ENCODE results near the gene NFIC.

Gene NFIC

DNA sequence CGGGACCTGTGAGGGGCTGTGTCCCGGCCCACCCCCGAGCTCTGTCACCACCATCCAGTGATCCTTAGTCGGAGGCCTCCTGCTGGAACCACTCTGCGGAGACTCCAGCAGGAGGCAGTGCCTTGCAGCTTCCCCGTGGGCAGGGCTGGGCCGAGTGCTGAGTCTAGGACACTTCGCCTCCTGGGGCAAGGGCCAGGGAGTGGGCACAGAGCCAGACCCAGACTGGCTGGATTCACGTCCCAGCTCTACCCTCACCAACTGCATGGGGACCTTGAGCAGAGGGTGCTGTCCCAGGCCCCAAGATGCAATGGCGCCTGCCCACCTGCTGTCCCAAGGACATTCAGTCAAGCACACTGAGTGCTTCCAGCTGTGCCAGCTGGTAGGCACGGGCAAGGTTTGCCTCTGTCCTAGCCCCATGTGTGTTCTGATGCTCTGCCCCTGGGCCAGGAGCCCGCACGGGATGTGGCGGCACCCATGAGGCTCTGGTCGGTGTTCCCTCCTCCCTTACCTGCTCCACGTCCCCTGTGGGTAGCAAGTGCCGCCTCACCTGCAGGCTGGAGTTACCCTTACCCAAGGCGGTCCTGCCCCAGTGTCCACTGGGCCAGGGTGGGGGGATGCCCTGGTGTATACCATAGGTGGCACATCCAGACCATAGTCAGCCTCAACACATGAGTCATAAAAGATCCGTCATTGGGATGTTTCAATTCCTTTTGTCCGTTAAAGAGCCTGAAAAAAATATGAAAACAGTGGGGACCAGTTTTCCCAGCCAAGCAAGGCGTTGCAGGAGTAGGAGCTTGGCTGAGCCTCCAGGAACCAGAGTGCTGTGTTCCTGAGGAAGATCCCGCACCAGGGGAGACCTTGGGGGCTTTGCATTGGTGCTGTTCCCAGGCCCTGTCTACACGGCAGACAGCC is 147.1 kb downstream of the NFIC start:
- DNase-seq: no peak

DNA sequence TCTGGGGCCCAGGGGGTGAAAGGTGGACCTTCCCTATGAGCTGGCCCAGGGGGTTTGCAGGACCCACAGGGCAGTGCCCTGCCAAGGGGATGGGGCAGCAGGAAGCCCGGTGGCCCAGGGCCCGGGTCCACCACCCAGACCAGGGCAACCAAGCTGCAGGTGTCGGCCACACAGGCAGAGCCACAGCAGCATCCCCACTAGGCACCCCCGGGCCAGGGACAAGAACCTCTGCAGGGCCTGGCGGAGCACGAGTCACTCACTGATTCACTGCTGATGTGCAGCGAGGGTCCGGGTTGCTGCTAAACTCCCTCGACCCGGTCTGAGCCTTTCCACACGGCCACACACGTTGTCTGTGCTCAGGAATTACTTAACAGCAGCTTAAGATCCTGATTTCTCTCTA is 148.5 kb downstream of the NFIC start:
- DNase-seq: no peak

- DNase-seq: no peak
Measured at GRCh38 chr19:3515891-3516422, 149.6 kb downstream of the NFIC start.

DNA sequence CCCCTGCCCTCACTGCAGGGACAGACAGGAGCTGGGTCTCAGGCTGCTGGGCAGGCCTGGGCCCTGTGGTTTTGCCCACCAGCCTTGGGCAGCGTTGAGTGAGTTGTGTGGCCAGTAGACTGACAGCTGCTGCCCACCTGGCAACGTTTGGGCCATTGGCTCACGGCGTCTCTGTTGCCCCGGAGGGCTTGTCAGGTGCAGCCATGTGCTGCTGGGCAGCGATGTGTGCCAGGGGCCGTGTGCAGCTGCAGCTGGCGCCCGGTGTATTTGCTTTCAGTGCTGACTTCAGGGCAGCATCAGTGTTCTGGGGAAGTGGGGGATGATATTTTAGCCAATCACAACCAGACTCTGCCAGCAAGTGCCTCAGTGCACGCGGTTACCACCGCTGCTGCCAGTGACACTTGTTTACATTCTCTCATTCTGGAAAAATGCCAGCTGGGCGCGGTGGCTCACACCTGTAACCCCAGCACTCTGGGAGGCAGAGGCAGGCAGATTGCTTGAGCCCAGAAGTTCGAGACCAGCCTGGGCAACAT is 150.4 kb downstream of the NFIC start:
- peak; percentile 75 for DNase-seq

DNA sequence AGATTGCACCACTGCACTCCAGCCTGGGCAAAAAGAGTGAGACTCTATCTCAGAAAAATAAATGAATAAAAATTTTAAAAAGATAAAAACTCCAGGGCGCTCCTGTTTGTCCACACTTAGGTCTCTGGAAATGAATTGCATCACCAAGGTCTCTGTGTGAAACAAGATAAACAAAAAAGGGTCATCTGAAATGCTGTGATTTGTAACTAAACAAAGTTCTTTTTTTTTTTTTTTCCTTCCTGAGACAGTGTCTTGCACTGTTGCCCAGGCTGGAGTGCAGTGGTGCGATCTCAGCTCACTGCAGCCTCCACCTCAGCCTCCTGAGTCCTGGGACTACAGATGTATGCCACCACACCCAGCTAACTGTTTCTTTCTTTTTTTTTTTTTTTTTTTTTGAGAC is 151.3 kb downstream of the NFIC start:
- no peak for DNase-seq

- DNase-seq: no peak
Measured at GRCh38 chr19:3518255-3518654, 151.9 kb downstream of the NFIC start.

GRCh38 chr19:3518659-3519058 is 152.3 kb downstream of the NFIC start:
- DNase-seq: no peak

Data from NCI-H510A treated with DMSO at 0.1 percent for 48 hours (cell line).